ENCODE data around the gene P2RY12.

P2RY12 gene

DNA sequence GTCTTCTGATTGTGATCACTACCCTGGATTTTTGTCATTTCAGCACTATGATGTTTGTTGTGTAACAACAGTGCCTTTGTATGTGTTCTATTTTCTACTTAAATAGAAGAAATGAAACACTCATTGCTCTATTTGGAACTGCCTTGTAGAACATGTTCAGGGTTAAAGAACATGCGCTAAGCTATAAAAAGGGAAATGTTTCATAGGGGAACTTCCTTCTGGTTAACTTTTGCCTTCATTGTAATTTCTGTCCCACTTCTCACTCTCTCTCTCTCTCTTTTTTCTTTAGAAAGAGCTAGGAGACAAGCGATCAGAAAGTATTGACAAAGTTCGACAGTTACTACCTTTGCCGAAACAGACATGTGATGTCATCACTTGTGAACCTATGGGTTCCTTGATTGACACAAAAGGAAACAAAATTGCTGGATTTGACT is at the start of gene P2RY12:
Gene P2RY12, minus strand, starts transcription at position 13 of the 434 bp plus-strand sequence. CDS start 45,908 bp downstream, outside the sequence.
- peak; percentile 36 for DNase-seq
- in situ Hi-C loops (cut with MboI; ENCODE audit: low pct_unique_long_range_greater_than_20kb, low sequenced_read_pairs) = no loop called here

DNA sequence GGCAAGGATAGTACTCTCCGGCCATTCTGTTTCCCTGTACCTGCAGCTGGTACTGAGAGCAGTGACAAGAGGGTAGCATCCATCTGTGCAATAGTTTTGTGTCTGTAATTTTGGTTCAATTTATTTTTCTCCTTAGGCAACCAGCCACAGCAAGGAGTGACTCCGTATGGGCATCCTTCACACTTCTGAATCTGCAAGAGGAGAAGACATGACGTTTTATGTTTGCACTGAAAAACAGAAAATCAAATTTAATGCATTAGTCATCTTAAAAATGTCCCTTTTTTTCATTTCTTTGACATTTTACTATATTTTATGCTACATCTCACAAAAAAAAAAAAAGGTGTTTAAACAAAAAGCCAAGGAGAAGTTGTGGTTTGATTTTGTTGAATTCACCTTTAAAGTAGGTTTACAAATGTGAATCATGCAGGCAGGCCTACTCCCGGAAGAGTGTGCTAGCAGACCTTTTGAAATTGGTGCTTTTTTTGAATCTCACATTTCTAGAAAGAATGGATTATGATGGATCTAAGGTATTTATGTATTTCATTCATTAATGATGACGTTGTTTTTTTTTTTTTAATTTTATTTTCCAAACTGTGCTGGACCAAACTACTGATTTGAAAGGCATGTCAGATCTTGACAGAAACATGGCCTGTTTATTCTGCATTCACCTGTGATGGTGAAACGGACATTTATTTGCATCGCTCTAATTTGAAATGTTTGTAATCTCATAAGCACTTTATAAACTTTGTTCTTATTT is 48.2 kb upstream of the P2RY12 start:
- DNase-seq = no peak
- in situ Hi-C loops (cut with MboI; ENCODE audit: low pct_unique_long_range_greater_than_20kb, low sequenced_read_pairs) = no loop called here

DNA sequence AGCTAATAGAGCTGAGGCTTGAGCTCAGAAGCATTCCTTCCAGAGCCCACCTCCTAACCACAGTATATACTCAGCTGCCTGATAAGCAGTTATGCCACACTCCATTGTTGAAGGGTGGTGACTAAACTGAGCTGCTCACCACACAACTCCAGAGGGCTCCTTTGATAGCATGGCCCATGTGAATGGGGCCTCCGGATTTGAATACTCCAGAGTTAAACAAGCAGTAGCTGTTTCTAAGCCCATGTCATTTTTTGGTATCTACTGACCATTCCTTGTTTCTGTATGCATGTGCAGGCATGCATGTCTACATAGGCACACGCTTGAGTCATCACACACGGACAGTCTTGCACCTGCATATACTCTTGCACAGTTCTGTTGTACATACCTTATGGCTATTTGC is 47.4 kb upstream of the P2RY12 start:
- no peak for DNase-seq
- in situ Hi-C loops (cut with MboI; ENCODE audit: low pct_unique_long_range_greater_than_20kb, low sequenced_read_pairs) = no loop called here

DNA sequence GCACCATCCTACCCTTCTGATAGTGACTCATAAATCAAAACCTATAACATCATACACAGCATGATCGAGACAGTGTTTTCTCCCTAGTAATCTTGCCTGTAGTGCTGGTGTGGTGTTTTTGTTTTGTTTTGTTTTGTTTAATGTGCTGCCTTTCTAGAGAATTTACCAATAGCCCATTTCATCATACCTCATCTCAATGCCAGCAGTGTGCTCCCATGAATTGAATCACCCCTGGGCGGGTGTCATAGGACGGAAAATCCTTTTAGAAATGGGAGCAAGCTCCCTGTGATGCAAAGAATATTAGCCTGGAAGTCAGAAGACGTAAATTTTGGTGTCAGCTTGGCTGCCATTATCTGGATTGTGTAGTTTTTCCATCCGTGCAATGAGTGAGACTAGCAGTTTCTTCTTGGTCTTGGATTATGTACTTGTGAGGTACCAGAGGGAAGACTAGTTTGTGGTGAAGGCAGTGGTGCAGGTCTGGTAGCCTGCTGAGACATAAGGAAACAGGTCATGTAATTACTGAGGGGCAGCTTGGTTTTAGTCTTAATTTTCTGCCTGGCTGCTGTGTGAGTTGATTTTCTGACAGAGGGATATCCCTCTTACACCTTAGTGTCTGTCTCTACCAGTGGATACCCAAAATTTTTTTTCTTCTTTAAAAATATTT is 46.4 kb upstream of the P2RY12 start:
- in situ Hi-C loops (cut with MboI; ENCODE audit: low pct_unique_long_range_greater_than_20kb, low sequenced_read_pairs) = no loop called here
- no peak for DNase-seq

DNA sequence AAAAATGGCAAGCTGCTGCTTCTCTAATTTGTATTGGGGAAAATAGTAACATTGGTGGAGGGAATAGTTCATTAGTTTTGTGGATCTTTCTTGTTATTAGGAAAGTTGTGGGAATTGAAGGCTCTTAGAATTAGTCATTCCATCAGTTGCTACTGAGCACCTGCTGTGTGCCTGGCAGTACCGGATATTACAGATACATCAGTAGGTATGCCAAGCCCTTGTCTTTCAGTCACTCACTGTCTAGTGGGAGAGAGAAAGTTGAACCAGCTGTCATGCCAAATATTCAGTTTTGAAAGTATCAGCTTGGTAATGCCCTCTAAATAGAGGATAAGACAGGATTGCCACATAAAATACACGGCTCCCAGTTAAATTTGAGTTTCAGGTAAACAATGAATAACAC is 43.8 kb upstream of the P2RY12 start:
- in situ Hi-C loops (cut with MboI; ENCODE audit: low pct_unique_long_range_greater_than_20kb, low sequenced_read_pairs) = no loop called here
- DNase-seq = no peak

DNA sequence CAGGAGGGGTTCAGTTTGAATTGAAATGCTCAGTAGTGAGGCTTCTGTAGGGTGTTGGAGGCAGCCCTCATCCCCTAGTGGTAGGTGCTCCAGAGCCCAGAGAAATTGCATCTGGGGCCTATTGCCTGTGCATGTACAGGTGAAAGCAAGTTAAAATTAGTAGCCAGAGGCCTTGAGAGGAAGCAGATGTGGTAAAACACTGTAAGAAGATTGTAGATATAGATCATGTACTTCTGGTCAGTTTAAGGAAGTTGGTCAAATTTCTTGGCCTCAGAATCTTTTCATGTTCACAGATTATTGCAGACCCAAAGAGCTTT is 41.7 kb upstream of the P2RY12 start:
- DNase-seq = peak; percentile 72
- in situ Hi-C loops (cut with MboI; ENCODE audit: low pct_unique_long_range_greater_than_20kb, low sequenced_read_pairs) = no loop called here

DNA sequence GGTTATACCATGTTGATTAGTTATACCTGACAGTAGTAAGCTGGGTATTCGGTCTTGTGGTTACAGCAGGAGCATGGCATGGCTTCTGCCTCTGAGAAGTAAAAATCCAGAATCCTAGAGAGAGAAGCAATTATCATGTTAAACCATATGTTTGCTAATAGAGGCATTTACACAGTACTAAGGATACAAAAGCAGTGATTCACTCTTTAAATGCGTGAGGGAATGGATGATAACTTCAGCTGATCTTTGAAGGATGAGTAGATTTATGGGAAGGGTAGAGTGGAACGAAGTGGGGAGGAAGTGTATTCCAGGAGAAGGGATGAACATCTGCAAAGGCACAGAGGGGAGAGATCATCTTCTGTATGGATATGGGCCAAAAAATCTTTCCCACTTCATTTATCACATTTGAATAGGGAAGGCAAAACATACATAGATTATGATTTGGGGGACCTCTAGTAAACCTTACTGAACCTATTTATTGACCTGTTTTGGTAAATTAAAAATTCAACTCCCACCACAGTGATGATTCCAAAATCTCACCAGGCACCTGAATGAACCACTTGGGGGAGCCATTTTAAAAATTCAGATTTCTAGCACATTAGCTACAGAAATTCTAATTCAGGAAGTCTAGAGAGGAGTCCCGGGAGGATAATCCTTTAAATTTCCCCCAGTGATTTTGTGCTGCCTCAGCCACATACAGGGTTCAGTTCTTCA is 41.2 kb upstream of the P2RY12 start:
- in situ Hi-C loops (cut with MboI; ENCODE audit: low pct_unique_long_range_greater_than_20kb, low sequenced_read_pairs) = no loop called here
- DNase-seq = no peak

DNA sequence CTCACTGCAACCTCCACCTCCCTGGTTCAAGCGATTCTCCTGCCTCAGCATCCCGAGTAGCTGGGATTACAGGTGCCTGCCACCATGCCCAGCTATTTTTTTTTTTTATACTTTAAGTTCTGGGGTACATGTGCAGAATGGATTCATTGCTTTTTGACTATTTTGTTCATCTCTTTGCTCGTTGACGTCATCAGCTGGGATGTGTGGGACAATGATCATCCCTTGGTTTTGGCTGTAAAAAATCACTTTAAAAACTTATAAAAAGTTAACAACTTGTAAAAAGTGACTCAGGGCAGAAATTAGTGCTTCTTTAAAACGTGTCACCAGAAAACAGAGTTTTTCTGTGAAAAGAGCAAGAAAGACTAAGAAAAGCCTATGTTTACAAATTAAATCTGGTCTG is 38.5 kb upstream of the P2RY12 start:
- in situ Hi-C loops (cut with MboI; ENCODE audit: low pct_unique_long_range_greater_than_20kb, low sequenced_read_pairs) = no loop called here
- DNase-seq = no peak

DNA sequence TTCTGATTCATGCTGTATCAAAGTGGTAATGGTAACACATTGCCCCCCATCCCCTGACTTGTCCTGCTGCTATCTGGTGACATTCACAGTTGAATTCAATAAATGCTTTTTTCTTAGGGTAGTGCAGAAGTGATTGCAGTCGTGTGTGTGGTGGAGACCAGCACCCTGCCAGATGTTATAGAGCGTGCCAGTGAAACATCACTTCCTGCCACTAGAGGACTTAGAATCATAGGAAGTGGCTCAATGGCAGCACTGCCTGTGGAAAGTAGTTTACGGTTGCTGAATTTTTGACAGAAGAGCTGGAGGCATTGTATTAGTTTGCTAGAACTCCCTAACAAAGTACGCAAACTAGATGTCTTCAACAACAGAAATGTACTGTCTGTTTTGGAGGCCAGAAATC is 37.4 kb upstream of the P2RY12 start:
- in situ Hi-C loops (cut with MboI; ENCODE audit: low pct_unique_long_range_greater_than_20kb, low sequenced_read_pairs) = no loop called here
- peak; percentile 45 for DNase-seq

DNA sequence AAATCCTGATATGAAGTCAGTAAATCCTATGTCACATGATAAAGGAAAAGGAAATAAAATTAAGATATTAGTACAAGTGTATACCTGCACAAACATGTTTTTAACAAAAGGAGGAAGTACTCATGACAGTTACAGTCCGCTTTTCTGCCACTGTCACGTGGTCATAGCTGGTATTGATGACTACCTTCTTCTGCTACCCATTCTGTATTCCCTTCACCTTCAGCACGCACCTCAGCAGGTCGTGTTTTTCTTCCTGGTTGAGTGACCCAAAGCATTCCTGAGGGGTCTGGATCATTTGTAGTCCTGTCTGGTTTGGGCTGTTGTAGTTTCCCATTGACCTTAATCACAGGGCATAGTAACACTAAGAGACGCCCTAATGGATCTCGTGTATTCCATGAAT is 35.3 kb upstream of the P2RY12 start:
- no peak for DNase-seq
- in situ Hi-C loops (cut with MboI; ENCODE audit: low pct_unique_long_range_greater_than_20kb, low sequenced_read_pairs) = no loop called here

DNA sequence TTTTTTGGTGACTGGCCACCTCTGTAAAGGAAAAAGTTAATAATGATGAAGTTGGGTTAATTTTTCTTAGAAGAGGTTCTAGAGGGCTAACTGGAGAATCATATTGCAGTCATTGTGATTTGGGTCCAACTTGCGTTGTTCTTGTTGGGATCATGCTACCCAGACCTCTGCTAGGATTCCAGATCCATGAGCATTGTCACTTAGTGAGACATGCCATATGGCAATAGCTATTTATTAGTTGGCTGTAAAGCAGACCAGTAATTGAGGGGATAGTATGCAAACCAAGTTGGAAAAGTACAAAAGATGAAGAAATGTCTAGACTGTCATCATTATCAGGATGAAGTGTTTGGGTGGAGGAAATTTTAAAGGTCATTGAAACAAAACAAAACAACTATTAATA is 30.7 kb upstream of the P2RY12 start:
- in situ Hi-C loops (cut with MboI; ENCODE audit: low pct_unique_long_range_greater_than_20kb, low sequenced_read_pairs) = no loop called here
- DNase-seq = no peak

DNA sequence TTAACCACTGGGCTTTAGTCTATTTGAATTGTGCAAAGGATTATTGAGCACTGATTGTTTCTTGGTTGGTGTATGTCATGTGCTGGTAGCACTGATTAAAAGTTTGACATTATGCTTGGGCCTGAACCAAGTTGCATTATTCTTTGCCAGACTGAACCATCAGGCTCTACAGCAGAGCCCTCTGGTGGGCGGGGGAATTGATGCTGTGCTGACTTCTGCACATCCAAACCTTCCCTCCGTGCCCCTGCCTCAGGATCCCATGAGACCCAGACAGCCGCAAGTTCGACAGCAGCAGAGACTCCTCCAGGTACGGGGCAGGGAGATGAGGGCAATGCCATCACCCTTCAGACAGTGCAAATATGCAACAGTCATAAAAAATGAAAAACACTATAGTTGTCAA is 28.4 kb upstream of the P2RY12 start:
- in situ Hi-C loops (cut with MboI; ENCODE audit: low pct_unique_long_range_greater_than_20kb, low sequenced_read_pairs) = no loop called here
- DNase-seq = no peak

DNA sequence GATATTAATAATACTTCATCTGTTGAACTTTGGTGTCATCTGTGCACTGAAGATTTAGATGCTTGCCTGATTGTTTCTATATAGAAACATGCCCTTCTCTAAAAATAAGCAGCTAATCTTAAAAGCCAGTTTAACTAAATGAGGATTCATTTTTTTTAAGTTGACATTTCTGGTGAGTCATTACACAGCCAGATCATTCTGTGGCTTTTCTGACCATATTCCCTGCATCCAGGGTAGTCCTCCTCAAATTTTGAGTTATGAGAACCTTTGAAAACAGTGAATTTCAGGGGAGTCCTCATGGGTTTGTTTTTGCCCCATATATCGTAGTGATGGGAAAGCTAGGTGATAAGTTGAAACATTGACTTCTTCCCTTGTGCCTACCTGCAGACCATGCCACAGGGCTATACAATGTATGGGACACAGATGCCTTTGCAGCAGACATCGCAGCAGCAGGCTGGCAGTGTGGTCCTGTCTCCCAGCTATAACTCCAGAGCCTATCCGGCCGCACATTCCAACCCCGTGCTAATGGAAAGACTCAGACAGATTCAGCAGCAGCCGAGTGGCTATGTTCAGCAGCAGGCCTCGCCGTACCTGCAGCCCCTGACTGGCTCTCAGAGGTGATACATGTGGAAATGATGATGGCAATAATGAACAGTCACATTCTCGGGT is 26.5 kb upstream of the P2RY12 start:
- no peak for DNase-seq
- in situ Hi-C loops (cut with MboI; ENCODE audit: low pct_unique_long_range_greater_than_20kb, low sequenced_read_pairs) = no loop called here

DNA sequence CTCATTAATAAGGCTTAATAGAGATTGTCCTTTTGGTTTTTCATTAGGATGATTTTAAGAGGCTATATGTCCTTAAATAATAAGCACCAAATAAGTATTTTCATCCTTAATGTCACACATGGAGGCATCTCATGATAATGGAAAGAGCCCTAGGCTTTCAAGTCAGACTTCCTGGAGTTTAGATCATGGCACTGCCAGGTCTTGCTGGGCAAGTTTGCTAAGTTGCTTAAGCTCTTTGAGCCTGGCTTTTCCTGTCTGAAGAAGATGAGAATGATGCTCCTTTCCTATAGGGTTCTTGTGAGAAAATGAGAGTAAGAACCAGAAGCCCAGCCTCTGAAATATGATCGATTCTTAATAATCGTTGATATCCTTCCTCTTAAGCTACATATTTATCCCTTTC is 23.4 kb upstream of the P2RY12 start:
- in situ Hi-C loops (cut with MboI; ENCODE audit: low pct_unique_long_range_greater_than_20kb, low sequenced_read_pairs) = no loop called here
- DNase-seq = no peak

DNA sequence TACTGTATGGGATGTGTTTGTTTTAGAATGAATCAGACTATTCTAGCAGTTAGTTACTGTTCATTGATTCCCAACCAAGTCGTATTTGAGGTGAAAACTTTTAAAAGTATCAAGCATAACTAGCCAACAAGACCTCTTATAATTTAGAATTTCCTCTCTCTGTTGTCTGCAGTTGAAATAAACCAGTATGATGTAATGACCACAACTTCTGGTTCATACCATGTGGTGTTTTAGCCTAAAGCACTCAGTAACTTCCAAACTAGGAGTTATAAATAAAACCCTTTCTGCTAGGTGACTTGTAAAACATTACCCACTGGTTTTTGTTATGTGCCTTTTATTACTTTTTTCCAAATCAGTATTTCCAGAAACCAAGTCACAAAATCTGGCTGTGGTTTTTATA is 19.8 kb upstream of the P2RY12 start:
- in situ Hi-C loops (cut with MboI; ENCODE audit: low pct_unique_long_range_greater_than_20kb, low sequenced_read_pairs) = no loop called here
- peak; percentile 26 for DNase-seq

DNA sequence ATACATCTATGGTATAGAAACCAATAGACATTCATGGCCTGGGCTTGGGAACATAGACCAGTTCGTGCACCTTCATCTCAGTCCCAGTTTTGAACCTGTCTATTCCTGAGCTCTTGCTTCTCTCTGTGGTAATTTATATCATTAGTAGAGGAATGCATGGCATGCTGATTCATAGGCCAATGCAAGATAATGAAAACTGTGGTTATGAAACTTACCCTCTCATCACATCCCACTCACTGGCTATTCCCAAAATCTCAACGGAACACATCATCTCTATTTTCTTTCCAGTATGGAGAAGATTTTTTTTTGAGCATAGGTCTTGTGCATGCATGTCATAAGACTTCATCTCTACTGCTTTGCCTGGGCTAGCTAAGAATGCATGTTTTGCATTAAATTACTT is 18.7 kb upstream of the P2RY12 start:
- in situ Hi-C loops (cut with MboI; ENCODE audit: low pct_unique_long_range_greater_than_20kb, low sequenced_read_pairs) = no loop called here
- DNase-seq = no peak

DNA sequence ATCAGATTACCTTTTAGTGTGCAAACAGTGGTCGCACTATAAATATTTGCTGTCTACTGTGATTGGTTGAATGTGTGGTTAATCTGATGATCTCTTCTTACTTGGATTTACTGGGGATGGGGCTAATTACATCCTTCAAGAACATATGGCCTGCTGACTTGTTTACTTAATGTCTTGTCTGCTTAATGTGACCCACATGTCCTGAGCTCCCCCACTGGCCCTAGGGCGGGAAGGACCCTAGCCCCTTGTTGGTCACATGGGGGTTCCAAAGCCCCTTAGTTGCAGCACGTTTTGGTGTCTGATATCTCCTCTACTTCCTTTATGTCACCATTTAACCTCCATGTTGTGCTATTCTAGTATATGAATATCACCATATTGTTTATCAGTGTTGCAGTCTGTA is 17.8 kb upstream of the P2RY12 start:
- in situ Hi-C loops (cut with MboI; ENCODE audit: low pct_unique_long_range_greater_than_20kb, low sequenced_read_pairs) = no loop called here
- no peak for DNase-seq

DNA sequence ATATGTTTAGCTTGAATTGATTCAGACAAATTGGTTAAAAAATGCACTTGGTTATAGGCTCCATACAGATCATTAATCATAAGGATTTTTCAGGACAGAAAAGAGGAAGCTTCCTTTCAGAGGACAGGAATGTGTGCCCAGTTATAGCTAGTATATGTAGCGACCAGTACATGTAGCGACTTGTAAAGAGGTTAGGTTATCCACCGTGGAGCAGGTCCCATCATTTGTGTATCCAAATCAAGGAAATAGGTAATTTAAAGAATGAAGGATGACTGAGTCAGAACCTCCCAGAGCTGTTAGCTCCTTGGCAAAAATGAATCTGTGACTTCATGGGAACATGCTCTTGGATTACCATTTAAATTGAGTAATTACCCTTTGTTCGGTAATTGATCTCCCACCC is 15.8 kb upstream of the P2RY12 start:
- in situ Hi-C loops (cut with MboI; ENCODE audit: low pct_unique_long_range_greater_than_20kb, low sequenced_read_pairs) = no loop called here

DNA sequence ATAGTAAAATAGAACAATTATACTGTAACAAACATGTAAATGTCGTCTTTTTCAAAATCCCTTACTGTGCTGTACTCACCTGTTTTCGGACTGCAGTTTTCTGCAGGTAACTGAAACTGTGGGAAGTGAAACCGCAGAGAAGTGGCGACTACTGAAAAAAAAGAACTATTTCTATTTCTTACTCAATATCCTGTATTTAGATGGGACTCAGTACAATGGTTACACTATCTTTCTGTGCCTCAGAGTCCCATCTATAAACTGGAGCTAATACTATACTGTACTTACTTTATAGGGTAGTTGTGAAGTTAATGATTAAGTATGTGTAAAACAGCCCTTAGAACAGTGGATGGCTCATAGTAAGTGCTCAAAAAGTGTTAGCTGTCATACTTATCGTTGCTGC is 14.3 kb upstream of the P2RY12 start:
- in situ Hi-C loops (cut with MboI; ENCODE audit: low pct_unique_long_range_greater_than_20kb, low sequenced_read_pairs) = no loop called here
- DNase-seq = no peak

More for the DNA sequence above, 15.8 kb upstream of the P2RY12 start:
- DNase-seq = no peak

DNA sequence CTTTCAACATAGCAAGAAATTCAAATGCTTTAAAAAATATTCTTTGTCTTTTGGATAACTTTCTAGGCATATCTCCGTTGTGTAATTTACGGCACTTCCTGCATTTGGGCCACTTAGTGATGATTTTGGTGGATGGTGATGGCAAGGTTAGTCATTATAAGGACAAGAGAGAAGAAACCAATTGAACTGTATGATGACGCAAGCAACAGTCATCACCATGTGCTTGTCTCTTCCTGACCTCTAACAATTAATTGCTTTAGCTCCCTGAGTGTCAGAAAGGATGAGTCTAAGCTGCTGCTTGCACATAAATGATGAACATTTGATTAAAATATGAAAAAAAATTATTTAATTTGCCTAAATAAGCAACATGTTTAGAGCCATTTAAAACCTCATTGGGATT is 11.3 kb upstream of the P2RY12 start:
- in situ Hi-C loops (cut with MboI; ENCODE audit: low pct_unique_long_range_greater_than_20kb, low sequenced_read_pairs) = no loop called here
- DNase-seq = no peak

Measured in KBM-7 (cell line).